ENCODE results near the gene RAB7A. TPM values are rescaled to one million over a fixed set of nuclear protein-coding genes. Genes with fewer than 3 reads are reported as not detected.
"Not testable (repeated sequence)": the region's sequence is repeated elsewhere in the genome, so short reads cannot be mapped to it uniquely, and the experiment has no call there.

RAB7A gene
- total and polyA plus RNA-seq, 2 donors: 38.0 to 179 TPM

- WGBS: 80% methylated on average over 5 of the region's 5 CpGs
Measured at GRCh38 chr3:128832979-128833378, 107.0 kb downstream of the RAB7A start.

GRCh38 chr3:128835096-128835495 lies 109.1 kb downstream of the RAB7A start:
- Histone ChIP-seq H3K4me3 (ENCODE audit: low read depth, low read length) (no peak overlapping the region), H3K4me1 (ENCODE audit: insufficient read depth) (no peaks in the 10 kb centered on the region), H3K27ac (ENCODE audit: low read depth) (no peak overlapping the region), H3K36me3 (ENCODE audit: insufficient read depth) (no peaks in the 10 kb centered on the region)
- 80% methylated on average over 4 of the region's 4 CpGs for WGBS
- DNase-seq (ENCODE audit: extremely low spot score): no peak

More at GRCh38 chr3:128832979-128833378, 107.0 kb downstream of the RAB7A start:
- not testable (repeated sequence) for H3K36me3 ChIP-seq (ENCODE audit: insufficient read depth); DNase-seq (ENCODE audit: extremely low spot score); H3K27ac ChIP-seq (ENCODE audit: low read depth); H3K4me3 ChIP-seq (ENCODE audit: low read depth, low read length); H3K4me1 ChIP-seq (ENCODE audit: insufficient read depth)

GRCh38 chr3:128841926-128842920 lies 116.2 kb downstream of the RAB7A start:
- WGBS: 84% methylated on average over 10 of the region's 10 CpGs
- H3K4me3 ChIP-seq (ENCODE audit: low read depth, low read length): no peak overlapping the region
- H3K4me1 ChIP-seq (ENCODE audit: insufficient read depth): no peaks in the 10 kb centered on the region
- H3K36me3 ChIP-seq (ENCODE audit: insufficient read depth): no peaks in the 10 kb centered on the region
- H3K27ac ChIP-seq (ENCODE audit: low read depth): no peak overlapping the region
- DNase-seq (ENCODE audit: extremely low spot score): no peak

GRCh38 chr3:128844502-128844901 lies 118.5 kb downstream of the RAB7A start:
- no peak overlapping the region for H3K4me3 ChIP-seq (ENCODE audit: low read depth, low read length)
- DNase-seq (ENCODE audit: extremely low spot score): no peak
- H3K4me1 ChIP-seq (ENCODE audit: insufficient read depth): no peaks in the 10 kb centered on the region
- H3K27ac ChIP-seq (ENCODE audit: low read depth): no peak overlapping the region
- no peaks in the 10 kb centered on the region for H3K36me3 ChIP-seq (ENCODE audit: insufficient read depth)
- 94% methylated on average over 6 of the region's 6 CpGs for WGBS

- DNase-seq (ENCODE audit: extremely low spot score): no peak
- no peaks in the 10 kb centered on the region for H3K36me3 ChIP-seq (ENCODE audit: insufficient read depth)
- no peak overlapping the region for H3K27ac ChIP-seq (ENCODE audit: low read depth)
- 35% methylated on average over 14 of the region's 14 CpGs for WGBS
- H3K4me1 ChIP-seq (ENCODE audit: insufficient read depth): no peaks in the 10 kb centered on the region
- H3K4me3 ChIP-seq (ENCODE audit: low read depth, low read length): no peak overlapping the region
Measured at GRCh38 chr3:128845119-128845777, 119.3 kb downstream of the RAB7A start.

GRCh38 chr3:128845778-128846485 lies 119.9 kb downstream of the RAB7A start:
- Histone ChIP-seq H3K27ac (ENCODE audit: low read depth) (no peak overlapping the region), H3K36me3 (ENCODE audit: insufficient read depth) (no peaks in the 10 kb centered on the region)
- WGBS: 1% methylated on average over 32 of the region's 32 CpGs

GRCh38 chr3:128846486-128846891 lies 120.5 kb downstream of the RAB7A start:
- 69% methylated on average over 13 of the region's 13 CpGs for WGBS
- Histone ChIP-seq H3K27ac (ENCODE audit: low read depth) (no peak overlapping the region), H3K36me3 (ENCODE audit: insufficient read depth) (no peaks in the 10 kb centered on the region), H3K4me3 (ENCODE audit: low read depth, low read length) (no peak overlapping the region), H3K4me1 (ENCODE audit: insufficient read depth) (no peaks in the 10 kb centered on the region)
- no peak for DNase-seq (ENCODE audit: extremely low spot score)

More at GRCh38 chr3:128845778-128846485, 119.9 kb downstream of the RAB7A start:
- H3K4me3 ChIP-seq (ENCODE audit: low read depth, low read length): peak overlapping the region; percentile 35
- H3K4me1 ChIP-seq (ENCODE audit: insufficient read depth): no peaks in the 10 kb centered on the region
- DNase-seq (ENCODE audit: extremely low spot score): peak; percentile 26

- 91% methylated on average over 15 of the region's 15 CpGs for WGBS
- Histone ChIP-seq H3K36me3 (ENCODE audit: insufficient read depth) (no peaks in the 10 kb centered on the region), H3K4me3 (ENCODE audit: low read depth, low read length) (no peak overlapping the region), H3K27ac (ENCODE audit: low read depth) (no peak overlapping the region), H3K4me1 (ENCODE audit: insufficient read depth) (no peaks in the 10 kb centered on the region)
- DNase-seq (ENCODE audit: extremely low spot score): no peak
Measured at GRCh38 chr3:128847666-128848370, 121.8 kb downstream of the RAB7A start.

GRCh38 chr3:128848936-128849335 lies 123.0 kb downstream of the RAB7A start:
- Histone ChIP-seq H3K4me1 (ENCODE audit: insufficient read depth) (no peaks in the 10 kb centered on the region), H3K27ac (ENCODE audit: low read depth) (no peak overlapping the region), H3K36me3 (ENCODE audit: insufficient read depth) (no peaks in the 10 kb centered on the region), H3K4me3 (ENCODE audit: low read depth, low read length) (no peak overlapping the region)
- WGBS: 96% methylated on average over 13 of the region's 13 CpGs
- no peak for DNase-seq (ENCODE audit: extremely low spot score)

GRCh38 chr3:128849911-128850455 lies 124.0 kb downstream of the RAB7A start:
- Histone ChIP-seq H3K4me1 (ENCODE audit: insufficient read depth) (no peaks in the 10 kb centered on the region), H3K36me3 (ENCODE audit: insufficient read depth) (no peaks in the 10 kb centered on the region), H3K27ac (ENCODE audit: low read depth) (no peak overlapping the region), H3K4me3 (ENCODE audit: low read depth, low read length) (no peak overlapping the region)
- no peak for DNase-seq (ENCODE audit: extremely low spot score)
- 53% methylated on average over 11 of the region's 11 CpGs for WGBS

- no peaks in the 10 kb centered on the region for H3K36me3 ChIP-seq (ENCODE audit: insufficient read depth)
- WGBS: 92% methylated on average over 9 of the region's 9 CpGs
- DNase-seq (ENCODE audit: extremely low spot score): no peak
- H3K4me3 ChIP-seq (ENCODE audit: low read depth, low read length): no peak overlapping the region
- no peaks in the 10 kb centered on the region for H3K4me1 ChIP-seq (ENCODE audit: insufficient read depth)
- no peak overlapping the region for H3K27ac ChIP-seq (ENCODE audit: low read depth)
Measured at GRCh38 chr3:128850544-128850943, 124.6 kb downstream of the RAB7A start.

- H3K4me1 ChIP-seq (ENCODE audit: insufficient read depth): no peaks in the 10 kb centered on the region
- no peaks in the 10 kb centered on the region for H3K36me3 ChIP-seq (ENCODE audit: insufficient read depth)
- WGBS: 56% methylated on average over 4 of the region's 4 CpGs
- H3K4me3 ChIP-seq (ENCODE audit: low read depth, low read length): no peak overlapping the region
- no peak for DNase-seq (ENCODE audit: extremely low spot score)
- no peak overlapping the region for H3K27ac ChIP-seq (ENCODE audit: low read depth)
Measured at GRCh38 chr3:128851601-128852000, 125.6 kb downstream of the RAB7A start.

GRCh38 chr3:128853826-128854225 lies 127.8 kb downstream of the RAB7A start:
- Histone ChIP-seq H3K27ac (ENCODE audit: low read depth) (no peak overlapping the region), H3K4me3 (ENCODE audit: low read depth, low read length) (no peak overlapping the region), H3K36me3 (ENCODE audit: insufficient read depth) (no peaks in the 10 kb centered on the region), H3K4me1 (ENCODE audit: insufficient read depth) (no peaks in the 10 kb centered on the region)
- WGBS: 95% methylated on average over 5 of the region's 5 CpGs
- DNase-seq (ENCODE audit: extremely low spot score): no peak
